Stimulated activated CD8-positive, alpha-beta memory T cell treated with anti-CD3 and anti-CD28 coated beads, Interleukin-4, amount 100 ng/mL, for 4 hours (primary cell): ENCODE measurements around the gene ZNF175.
"Not testable (repeated sequence)": the region's sequence is repeated elsewhere in the genome, so short reads cannot be mapped to it uniquely, and the experiment has no call there.

ENCODE experiments used
- DNase-seq, 2 donors: peaks; one replicate each; pipeline ENCODE4 v3.0.0-alpha.2; 2020; ENCODE audit warnings: low read depth in 2 of 2, low spot score in 1 of 2

ZNF175 gene

GRCh38 chr19:51626675-51627074 is 55.6 kb downstream of the ZNF175 start:
- DNase-seq, result no peak

- DNase-seq, result no peak
These were observed 56.5 kb downstream of the ZNF175 start for GRCh38 chr19:51627491-51628138.

- no peak for DNase-seq
These were observed 57.3 kb downstream of the ZNF175 start for GRCh38 chr19:51628153-51628939.

GRCh38 chr19:51630315-51630714 is 59.2 kb downstream of the ZNF175 start, which contains the start of gene SIGLEC5:
Gene SIGLEC5 (minus strand): TSS chr19:51630401. CDS start chr19:51630335, 66 bp downstream.
- not testable (repeated sequence) for DNase-seq

GRCh38 chr19:51632126-51632525 is 61.0 kb downstream of the ZNF175 start:
- DNase-seq, result no peak

- DNase-seq, result no peak
These were observed 66.4 kb downstream of the ZNF175 start for GRCh38 chr19:51637362-51637978.

- DNase-seq, result no peak
These were observed 68.8 kb downstream of the ZNF175 start for GRCh38 chr19:51639916-51640315.

GRCh38 chr19:51640386-51640785 is 69.3 kb downstream of the ZNF175 start:
- no peak for DNase-seq

- no peak for DNase-seq
These were observed 70.6 kb downstream of the ZNF175 start for GRCh38 chr19:51641648-51642047.
